GM08714 (cell line): ENCODE data around the gene PRDM5.

Source experiments
- H3K4me3 ChIP-seq: fragments of 200-500 bp; sonication (Bioruptor generic); 2 replicates; pipeline ENCODE4 v1.5.1; 2014; ENCODE audit warnings: mild to moderate bottlenecking, low read length, inconsistent platforms
- ZNF274 ChIP-seq: IDR thresholded peaks from 2 replicates; pipeline ENCODE4 v1.6.1; 2012; ENCODE audit warnings: mild to moderate bottlenecking, low read depth, low read length

The PRDM5 gene

GRCh38 chr4:120855307-120856001 is 67.1 kb downstream of the PRDM5 start:
- no peak for TF ChIP-seq ZNF274
- no peak overlapping the region for H3K4me3 ChIP-seq

GRCh38 chr4:120853161-120853935 is 69.2 kb downstream of the PRDM5 start:
- TF ChIP-seq ZNF274, result no peak
- H3K4me3 ChIP-seq, result no peak overlapping the region

GRCh38 chr4:120850018-120850599 is 72.4 kb downstream of the PRDM5 start:
- no peak for TF ChIP-seq ZNF274
- no peak overlapping the region for H3K4me3 ChIP-seq

GRCh38 chr4:120847019-120847582 is 75.4 kb downstream of the PRDM5 start:
- TF ChIP-seq ZNF274, result no peak
- no peak overlapping the region for H3K4me3 ChIP-seq

- no peak overlapping the region for H3K4me3 ChIP-seq
- no peak for TF ChIP-seq ZNF274
Observed at GRCh38 chr4:120844528-120844921, 78.0 kb downstream of the PRDM5 start.

- no peak overlapping the region for H3K4me3 ChIP-seq
- TF ChIP-seq ZNF274, result no peak
Observed at GRCh38 chr4:120843849-120844527, 78.5 kb downstream of the PRDM5 start.

GRCh38 chr4:120842031-120842430 is 80.5 kb downstream of the PRDM5 start:
- no peak for TF ChIP-seq ZNF274
- H3K4me3 ChIP-seq, result no peak overlapping the region

- no peak overlapping the region for H3K4me3 ChIP-seq
- TF ChIP-seq ZNF274, result no peak
Observed at GRCh38 chr4:120841580-120841979, 80.9 kb downstream of the PRDM5 start.

GRCh38 chr4:120839974-120840751 is 82.4 kb downstream of the PRDM5 start:
- H3K4me3 ChIP-seq, result no peak overlapping the region
- no peak for TF ChIP-seq ZNF274

- no peak overlapping the region for H3K4me3 ChIP-seq
- TF ChIP-seq ZNF274, result no peak
Observed at GRCh38 chr4:120839334-120839973, 83.1 kb downstream of the PRDM5 start.

- no peak overlapping the region for H3K4me3 ChIP-seq
- TF ChIP-seq ZNF274, result no peak
Observed at GRCh38 chr4:120838784-120839183, 83.7 kb downstream of the PRDM5 start.

- H3K4me3 ChIP-seq, result no peak overlapping the region
- no peak for TF ChIP-seq ZNF274
Observed at GRCh38 chr4:120837656-120838055, 84.9 kb downstream of the PRDM5 start.

- no peak for TF ChIP-seq ZNF274
- H3K4me3 ChIP-seq, result no peak overlapping the region
Observed at GRCh38 chr4:120835342-120835741, 87.2 kb downstream of the PRDM5 start.
